Type B pancreatic cell (in vitro differentiated cells): ENCODE results near the gene USP31. TPM values are rescaled to one million over a fixed set of nuclear protein-coding genes. Genes with fewer than 3 reads are reported as not detected.

Experiments
- DNase-seq: peaks from one replicate; pipeline ENCODE4 v3.0.0; 2021; ENCODE audit warnings: mixed read lengths; ENCODE audit not compliant: unreplicated experiment; ENCODE audit errors: extremely low spot score
- H3K27ac Mint-ChIP-seq: 2 replicates; pipeline ENCODE4 v1.8.0; 2021; ENCODE audit warnings: mild to moderate bottlenecking, mixed read lengths
- H3K27me3 Mint-ChIP-seq: 2 replicates; pipeline ENCODE4 v1.8.0; 2021; ENCODE audit warnings: mixed read lengths
- H3K36me3 Mint-ChIP-seq: 2 replicates; pipeline ENCODE4 v1.8.0; 2021; ENCODE audit warnings: mixed read lengths
- H3K4me1 Mint-ChIP-seq: one replicate; pipeline ENCODE4 v1.8.0; 2021; ENCODE audit warnings: mixed read lengths; ENCODE audit not compliant: unreplicated experiment
- H3K4me3 Mint-ChIP-seq: 2 replicates; pipeline ENCODE4 v1.8.0; 2021; ENCODE audit warnings: mild to moderate bottlenecking, mixed read lengths
- H3K9me3 Mint-ChIP-seq: 2 replicates; pipeline ENCODE4 v1.8.0; 2021; ENCODE audit warnings: mixed read lengths
- total RNA-seq: library from RNA; stranded (reverse); gene quantifications from 2 replicates; pipeline ENCODE4 v1.2.1, GENCODE V29; 2021; ENCODE audit warnings: low replicate concordance
- TF ChIP-seq, protein P1 (sequence below): fragments of 200-600 bp; sonication (generic); conservative IDR thresholded peaks from 2 replicates; pipeline ENCODE4 v1.5.0; 2021; ENCODE audit warnings: antibody characterized with exemption, mild to moderate bottlenecking

Gene USP31
- total RNA-seq, 1 donor from 2014 or later, result 12.3 TPM

DNA sequence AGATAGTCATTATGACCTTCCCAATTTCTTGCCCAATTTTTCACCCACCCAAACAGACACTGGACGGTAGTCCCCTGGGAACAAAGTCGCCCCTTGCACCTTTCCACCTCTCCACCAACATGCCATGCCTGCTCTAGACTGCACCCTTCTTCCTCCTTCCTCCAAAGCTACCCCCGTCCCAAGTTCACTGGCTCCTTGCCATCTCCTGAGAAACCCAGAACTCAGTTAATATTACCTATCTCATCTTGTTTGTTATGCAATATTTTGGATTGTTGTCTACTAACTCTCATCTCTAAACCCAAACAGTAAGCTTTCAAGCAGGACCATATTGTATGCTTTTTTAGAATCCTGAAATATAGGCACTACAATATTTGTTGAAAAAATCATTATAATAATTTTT, 63.3 kb downstream of the USP31 start:
- no peak overlapping the region for H3K27ac Mint-ChIP-seq

GRCh38 chr16:23082161-23082788, 67.0 kb downstream of the USP31 start:
- Mint-ChIP-seq H3K36me3 (peaks cover 30% of the 10 kb centered on the region), H3K4me1 (no peaks in the 10 kb centered on the region), H3K9me3 (no peaks in the 10 kb centered on the region), H3K27me3 (no peaks in the 10 kb centered on the region), H3K4me3 (no peak overlapping the region), H3K27ac (no peak overlapping the region)
- TF ChIP-seq, protein P1, sequence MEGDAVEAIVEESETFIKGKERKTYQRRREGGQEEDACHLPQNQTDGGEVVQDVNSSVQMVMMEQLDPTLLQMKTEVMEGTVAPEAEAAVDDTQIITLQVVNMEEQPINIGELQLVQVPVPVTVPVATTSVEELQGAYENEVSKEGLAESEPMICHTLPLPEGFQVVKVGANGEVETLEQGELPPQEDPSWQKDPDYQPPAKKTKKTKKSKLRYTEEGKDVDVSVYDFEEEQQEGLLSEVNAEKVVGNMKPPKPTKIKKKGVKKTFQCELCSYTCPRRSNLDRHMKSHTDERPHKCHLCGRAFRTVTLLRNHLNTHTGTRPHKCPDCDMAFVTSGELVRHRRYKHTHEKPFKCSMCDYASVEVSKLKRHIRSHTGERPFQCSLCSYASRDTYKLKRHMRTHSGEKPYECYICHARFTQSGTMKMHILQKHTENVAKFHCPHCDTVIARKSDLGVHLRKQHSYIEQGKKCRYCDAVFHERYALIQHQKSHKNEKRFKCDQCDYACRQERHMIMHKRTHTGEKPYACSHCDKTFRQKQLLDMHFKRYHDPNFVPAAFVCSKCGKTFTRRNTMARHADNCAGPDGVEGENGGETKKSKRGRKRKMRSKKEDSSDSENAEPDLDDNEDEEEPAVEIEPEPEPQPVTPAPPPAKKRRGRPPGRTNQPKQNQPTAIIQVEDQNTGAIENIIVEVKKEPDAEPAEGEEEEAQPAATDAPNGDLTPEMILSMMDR, result no peak
- DNase-seq, result no peak

More for the DNA sequence above, 63.3 kb downstream of the USP31 start:
- no peak for DNase-seq
- no peaks in the 10 kb centered on the region for H3K4me1 Mint-ChIP-seq
- no peak overlapping the region for H3K4me3 Mint-ChIP-seq
- H3K36me3 Mint-ChIP-seq, result peaks cover 20% of the 10 kb centered on the region
- H3K27me3 Mint-ChIP-seq, result no peaks in the 10 kb centered on the region
- no peaks in the 10 kb centered on the region for H3K9me3 Mint-ChIP-seq
- TF ChIP-seq, protein P1, result no peak

DNA sequence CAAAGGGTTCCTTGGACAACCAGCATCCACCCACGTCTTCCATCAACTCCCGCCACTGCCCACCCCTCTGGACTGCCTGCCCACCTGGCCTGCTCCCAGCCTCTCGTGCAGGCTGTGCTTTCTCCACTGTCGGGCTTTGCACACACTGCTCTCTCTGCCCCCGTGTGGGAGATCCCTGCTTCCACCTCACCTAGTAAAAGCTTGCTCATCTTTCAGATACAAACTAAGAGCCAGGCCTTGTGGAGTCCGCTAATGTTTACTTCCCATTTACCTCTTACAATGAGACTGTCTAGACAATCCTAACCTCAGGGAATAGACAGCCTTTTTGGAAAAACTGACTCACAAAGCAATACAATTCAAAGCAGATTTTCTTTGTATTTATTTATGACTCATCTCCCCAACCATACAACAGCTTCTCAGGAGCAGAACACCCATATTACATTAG, 67.6 kb downstream of the USP31 start:
- Mint-ChIP-seq H3K36me3 (peaks cover 31% of the 10 kb centered on the region), H3K27ac (no peak overlapping the region), H3K9me3 (no peaks in the 10 kb centered on the region), H3K4me3 (no peak overlapping the region), H3K4me1 (no peaks in the 10 kb centered on the region), H3K27me3 (no peaks in the 10 kb centered on the region)
- DNase-seq, result no peak
- TF ChIP-seq, protein P1, result no peak

- Mint-ChIP-seq H3K27me3 (no peaks in the 10 kb centered on the region), H3K4me3 (no peak overlapping the region), H3K9me3 (no peaks in the 10 kb centered on the region), H3K27ac (no peak overlapping the region), H3K36me3 (peaks cover 34% of the 10 kb centered on the region), H3K4me1 (no peaks in the 10 kb centered on the region)
- TF ChIP-seq, protein P1, result no peak
- no peak for DNase-seq
Measured at GRCh38 chr16:23080747-23081146, 68.5 kb downstream of the USP31 start.

DNA sequence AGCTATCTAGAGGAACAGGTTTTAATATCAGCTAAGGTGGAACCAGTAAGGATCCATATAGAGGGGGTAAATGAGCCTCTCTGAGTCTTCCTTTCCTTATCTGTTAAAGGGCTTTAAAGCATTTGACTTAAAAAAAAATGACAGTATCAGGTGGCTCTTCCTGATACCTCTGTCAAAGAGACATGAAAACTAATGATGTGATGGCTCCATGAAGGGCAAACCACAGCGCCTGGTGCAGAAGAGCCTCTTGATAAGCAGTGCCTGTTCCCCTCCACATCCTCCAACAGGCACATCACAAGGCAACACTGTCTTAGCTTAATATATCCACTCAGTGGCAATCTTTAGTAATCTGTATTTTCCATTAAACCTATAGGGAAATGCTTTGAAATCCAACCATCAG, 68.9 kb downstream of the USP31 start:
- no peak for DNase-seq
- Mint-ChIP-seq H3K9me3 (no peaks in the 10 kb centered on the region), H3K36me3 (peaks cover 34% of the 10 kb centered on the region)

More for the DNA sequence above, 68.9 kb downstream of the USP31 start:
- TF ChIP-seq, protein P1, result no peak
- no peaks in the 10 kb centered on the region for H3K27me3 Mint-ChIP-seq
- no peak overlapping the region for H3K4me3 Mint-ChIP-seq
- H3K27ac Mint-ChIP-seq, result no peak overlapping the region
- no peaks in the 10 kb centered on the region for H3K4me1 Mint-ChIP-seq
